B cell (primary cell): ENCODE measurements around the gene ACER2.

Experiments used
- CTCF ChIP-seq: fragments of 200-600 bp; IDR thresholded peaks from one replicate; pipeline ENCODE4 v1.8.0; 2022; ENCODE audit warnings: antibody characterized with exemption, mild to moderate bottlenecking
- EZH2 ChIP-seq: IDR thresholded peaks from 2 replicates; pipeline ENCODE4 v1.6.1; 2012; ENCODE audit warnings: borderline replicate concordance, low read depth, mild to moderate bottlenecking, moderate library complexity, low read length; ENCODE audit not compliant: insufficient read depth, poor library complexity, severe bottlenecking

- TF ChIP-seq CTCF (no peak), EZH2 (no peak)
These were observed 31.6 kb downstream of the ACER2 start for GRCh38 chr9:19440376-19440775.
